IPS-15b (cell line): ENCODE results near the gene RIMS1.

ENCODE experiments used
- H3K27me3 ChIP-seq: one replicate; pipeline ENCODE4 v1.6.1; 2013; ENCODE audit warnings: low read length; ENCODE audit not compliant: control insufficient read depth, insufficient read depth
- H3K36me3 ChIP-seq: one replicate; pipeline ENCODE4 v1.6.1; 2013; ENCODE audit warnings: low read length; ENCODE audit not compliant: control insufficient read depth, insufficient read depth
- H3K4me1 ChIP-seq: one replicate; pipeline ENCODE4 v1.6.1; 2013; ENCODE audit warnings: mild to moderate bottlenecking, low read length; ENCODE audit not compliant: control insufficient read depth, insufficient read depth
- H3K4me3 ChIP-seq: one replicate; pipeline ENCODE4 v1.5.1; 2013; ENCODE audit warnings: low read depth, low read length
- H3K9ac ChIP-seq: one replicate; pipeline ENCODE4 v1.6.1; 2013; ENCODE audit warnings: low read depth, mild to moderate bottlenecking, low read length
- H3K9me3 ChIP-seq: one replicate; pipeline ENCODE4 v1.6.1; 2013; ENCODE audit warnings: mild to moderate bottlenecking, low read length; ENCODE audit not compliant: control insufficient read depth, insufficient read depth

RIMS1 gene

DNA sequence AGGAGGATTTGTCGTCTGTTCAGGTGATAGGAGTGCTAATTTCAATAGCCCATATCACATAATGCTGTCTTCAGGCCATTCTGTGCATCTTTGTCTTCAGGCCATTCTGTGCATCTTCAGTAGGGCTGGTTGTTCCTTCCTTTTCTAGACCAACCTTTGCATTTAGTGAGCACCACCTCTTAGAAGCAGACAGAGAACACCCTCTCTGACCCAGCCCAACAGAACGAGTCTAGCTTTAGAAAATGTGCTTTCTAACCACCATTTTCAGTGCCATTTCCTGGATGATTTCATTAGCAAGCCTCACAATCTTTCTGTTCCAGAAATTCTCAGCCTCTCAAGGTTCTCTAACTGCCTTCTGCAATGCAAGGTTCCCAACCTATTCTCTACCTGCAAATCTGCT lies 520.2 kb downstream of the RIMS1 start:
- Histone ChIP-seq H3K4me3 (no peak overlapping the region), H3K9me3 (no peaks in the 10 kb centered on the region), H3K4me1 (no peaks in the 10 kb centered on the region), H3K9ac (no peak overlapping the region), H3K36me3 (no peaks in the 10 kb centered on the region), H3K27me3 (no peaks in the 10 kb centered on the region)

DNA sequence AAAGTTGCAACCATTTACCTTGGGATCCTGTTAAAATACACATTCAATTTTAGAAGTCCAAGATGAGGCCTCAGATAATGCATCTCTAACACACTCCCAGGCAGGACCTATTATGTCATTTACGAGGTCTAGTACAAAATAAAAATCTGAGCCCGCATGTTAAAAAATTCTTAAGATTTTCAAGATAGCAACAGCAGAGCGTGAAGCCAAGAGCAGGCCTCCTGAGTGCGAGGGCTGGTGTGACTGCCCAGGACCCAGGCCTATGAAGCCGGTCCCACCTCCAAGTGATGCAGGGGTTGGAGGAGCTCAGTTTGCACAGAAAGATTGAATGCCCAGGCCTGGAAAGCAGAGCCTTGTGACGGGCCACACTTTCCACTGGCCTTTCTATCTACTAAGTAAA lies 524.4 kb downstream of the RIMS1 start:
- no peaks in the 10 kb centered on the region for H3K4me1 ChIP-seq
- H3K27me3 ChIP-seq, result no peaks in the 10 kb centered on the region
- H3K4me3 ChIP-seq, result no peak overlapping the region
- H3K9me3 ChIP-seq, result no peaks in the 10 kb centered on the region
- H3K9ac ChIP-seq, result no peak overlapping the region
- no peaks in the 10 kb centered on the region for H3K36me3 ChIP-seq

DNA sequence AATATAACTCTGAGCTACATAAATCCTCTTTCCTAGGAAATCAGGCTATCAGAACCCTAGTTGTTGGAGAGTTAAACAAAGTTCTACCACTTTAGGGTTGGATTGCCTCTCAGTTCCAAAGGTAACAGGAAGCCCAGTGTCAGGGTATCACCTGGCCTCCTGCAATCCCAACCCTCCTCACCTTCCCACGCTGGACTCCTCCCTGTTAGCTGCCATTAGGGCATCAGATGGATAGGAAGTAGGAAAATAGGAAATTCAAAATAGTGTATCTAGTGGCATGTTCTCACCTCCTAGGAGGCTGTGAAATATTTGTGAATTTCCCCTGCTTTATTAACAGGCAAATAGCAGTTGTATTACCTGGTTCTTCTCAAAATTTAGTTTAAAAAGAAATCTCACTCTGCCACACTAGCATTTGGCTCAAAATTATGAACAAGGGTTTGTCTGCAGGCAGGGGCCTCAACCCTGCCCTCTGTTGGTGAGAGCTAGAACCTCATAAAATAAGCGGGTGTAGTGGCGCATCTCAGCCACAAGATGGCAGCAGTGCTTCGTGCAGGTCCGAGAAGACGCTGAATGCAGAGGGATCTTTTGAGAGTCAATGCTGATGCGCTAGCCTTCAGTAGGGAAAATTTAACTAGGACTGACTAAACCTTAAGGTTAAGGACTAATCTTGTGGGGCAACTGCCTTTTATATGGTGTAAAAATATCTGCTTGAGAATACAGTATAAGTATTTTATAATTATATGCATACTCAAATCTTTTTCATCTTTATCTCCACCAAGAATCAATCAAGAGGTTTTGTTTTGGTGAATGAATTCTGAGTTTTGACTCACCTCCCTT lies 525.7 kb downstream of the RIMS1 start:
- H3K4me3 ChIP-seq, result no peak overlapping the region
- H3K4me1 ChIP-seq, result no peaks in the 10 kb centered on the region
- H3K9ac ChIP-seq, result no peak overlapping the region
- H3K9me3 ChIP-seq, result no peaks in the 10 kb centered on the region
- no peaks in the 10 kb centered on the region for H3K36me3 ChIP-seq
- H3K27me3 ChIP-seq, result no peaks in the 10 kb centered on the region

DNA sequence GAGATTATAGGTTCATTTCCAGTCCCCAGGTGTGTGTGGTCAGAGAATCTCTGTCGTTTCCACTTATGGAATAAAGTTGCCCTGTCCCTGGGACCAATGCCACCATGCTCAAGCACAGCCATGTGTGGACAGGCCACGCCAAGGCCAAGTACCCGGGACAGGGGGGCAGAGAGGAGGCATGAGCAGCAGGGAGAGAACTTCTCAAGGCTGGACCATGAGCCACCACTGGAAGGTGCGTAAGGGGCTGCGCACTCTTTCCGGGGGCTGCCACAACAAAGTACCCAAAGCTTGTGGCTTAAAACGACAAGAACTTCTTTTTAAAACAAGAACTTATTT lies 526.3 kb downstream of the RIMS1 start:
- Histone ChIP-seq H3K4me1 (no peaks in the 10 kb centered on the region), H3K36me3 (no peaks in the 10 kb centered on the region), H3K9me3 (no peaks in the 10 kb centered on the region), H3K4me3 (no peak overlapping the region), H3K9ac (no peak overlapping the region), H3K27me3 (no peaks in the 10 kb centered on the region)

DNA sequence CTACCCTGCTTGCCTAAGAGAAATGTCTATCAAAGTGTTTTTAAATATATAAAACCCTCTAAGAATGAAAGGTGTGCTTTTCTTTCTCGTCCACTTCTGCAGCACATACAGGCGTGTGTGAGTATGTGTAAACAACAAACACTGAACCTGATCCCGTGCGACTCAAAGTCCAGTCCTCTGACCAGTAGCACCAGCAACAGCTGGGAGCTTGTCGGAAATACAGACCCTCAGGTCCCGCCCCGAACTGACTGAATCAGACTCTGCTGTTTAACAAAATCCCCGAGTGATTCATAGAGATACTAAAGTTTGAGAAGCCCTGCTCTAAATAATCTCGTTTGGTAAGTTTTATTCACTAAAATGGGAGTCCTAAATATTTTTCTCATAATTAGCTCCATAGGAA lies 527.5 kb downstream of the RIMS1 start:
- no peaks in the 10 kb centered on the region for H3K27me3 ChIP-seq
- no peaks in the 10 kb centered on the region for H3K36me3 ChIP-seq
- no peak overlapping the region for H3K9ac ChIP-seq
- H3K4me1 ChIP-seq, result no peaks in the 10 kb centered on the region
- no peaks in the 10 kb centered on the region for H3K9me3 ChIP-seq
- H3K4me3 ChIP-seq, result no peak overlapping the region

DNA sequence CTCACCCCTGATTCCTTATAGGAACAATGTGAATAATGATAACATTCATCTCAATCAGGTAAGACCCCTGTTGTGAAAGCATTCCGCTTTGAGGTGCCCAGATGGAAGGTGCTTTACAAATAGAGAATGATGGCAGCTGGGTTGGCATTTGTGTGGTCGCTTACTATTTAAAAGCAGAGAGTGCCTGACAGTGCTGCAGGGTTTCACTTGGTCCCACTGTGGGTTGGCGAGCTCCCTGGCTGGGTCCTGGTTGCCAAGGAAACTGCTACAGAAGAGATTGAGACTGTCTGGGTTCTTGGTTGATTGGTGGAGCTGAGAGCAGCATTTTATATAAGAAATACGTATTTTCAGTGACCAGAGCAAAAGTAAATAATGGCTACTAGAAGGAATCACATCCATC lies 528.3 kb downstream of the RIMS1 start:
- H3K4me3 ChIP-seq, result no peak overlapping the region
- no peak overlapping the region for H3K9ac ChIP-seq
- no peaks in the 10 kb centered on the region for H3K36me3 ChIP-seq

DNA sequence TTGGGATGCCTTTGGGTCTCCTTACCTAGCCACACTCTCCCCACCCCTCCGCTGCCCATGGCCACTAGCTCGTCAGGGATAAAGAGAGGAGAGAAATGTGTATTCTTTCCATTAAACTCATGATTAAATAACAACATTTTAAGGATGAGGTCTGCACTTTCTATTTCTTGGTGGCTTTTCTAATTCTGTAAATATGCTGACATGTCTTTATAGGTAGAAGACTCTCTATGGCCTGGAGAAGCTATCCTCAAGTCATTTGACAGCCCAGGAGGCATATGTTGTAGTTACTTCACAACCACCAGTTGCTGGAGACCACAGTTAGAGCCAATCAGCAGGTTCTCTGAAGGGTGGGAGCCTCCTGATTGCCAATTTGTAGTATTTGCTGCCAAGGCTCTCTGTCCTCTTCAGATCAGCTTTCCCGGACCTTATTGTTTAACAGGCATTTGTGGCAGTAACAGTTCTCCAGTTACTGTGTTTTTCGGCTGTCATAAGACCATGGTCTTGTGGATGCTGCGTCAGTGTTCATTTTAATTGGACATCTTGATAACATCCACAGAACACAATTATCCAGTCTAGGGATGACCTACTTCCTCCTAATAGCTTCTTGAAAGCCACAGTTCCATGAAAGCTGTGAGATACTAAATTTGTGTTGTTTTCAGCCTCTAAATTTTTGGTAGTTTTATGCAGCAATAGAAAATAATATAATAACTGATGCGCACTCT lies 530.6 kb downstream of the RIMS1 start:
- Histone ChIP-seq H3K9ac (no peak overlapping the region), H3K9me3 (no peaks in the 10 kb centered on the region)

More for the DNA sequence above, 528.3 kb downstream of the RIMS1 start:
- no peaks in the 10 kb centered on the region for H3K4me1 ChIP-seq
- H3K9me3 ChIP-seq, result no peaks in the 10 kb centered on the region
- no peaks in the 10 kb centered on the region for H3K27me3 ChIP-seq

DNA sequence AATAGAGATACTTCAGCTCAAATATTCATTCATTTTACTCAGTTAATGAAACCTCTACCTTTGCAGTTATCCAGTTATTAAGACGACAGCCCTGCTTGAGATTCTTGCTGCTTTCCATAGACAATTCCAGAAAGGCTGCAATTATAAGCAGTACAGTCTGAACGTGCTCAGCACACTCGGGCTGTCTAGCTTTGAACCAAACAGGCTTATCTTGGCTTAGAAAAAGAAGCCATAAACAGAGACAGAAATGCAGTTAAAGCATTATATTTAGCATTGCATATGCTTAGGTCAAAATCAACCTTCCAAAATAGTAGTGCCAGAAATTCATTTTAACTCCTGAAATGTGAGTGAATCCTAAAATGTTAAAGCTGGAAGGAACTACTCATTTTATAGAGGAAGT lies 531.4 kb downstream of the RIMS1 start:
- Histone ChIP-seq H3K4me1 (no peaks in the 10 kb centered on the region), H3K36me3 (no peaks in the 10 kb centered on the region), H3K27me3 (no peaks in the 10 kb centered on the region), H3K4me3 (no peak overlapping the region), H3K9me3 (no peaks in the 10 kb centered on the region), H3K9ac (no peak overlapping the region)

More for the DNA sequence above, 530.6 kb downstream of the RIMS1 start:
- H3K36me3 ChIP-seq, result no peaks in the 10 kb centered on the region
- no peak overlapping the region for H3K4me3 ChIP-seq
- no peaks in the 10 kb centered on the region for H3K4me1 ChIP-seq
- no peaks in the 10 kb centered on the region for H3K27me3 ChIP-seq

DNA sequence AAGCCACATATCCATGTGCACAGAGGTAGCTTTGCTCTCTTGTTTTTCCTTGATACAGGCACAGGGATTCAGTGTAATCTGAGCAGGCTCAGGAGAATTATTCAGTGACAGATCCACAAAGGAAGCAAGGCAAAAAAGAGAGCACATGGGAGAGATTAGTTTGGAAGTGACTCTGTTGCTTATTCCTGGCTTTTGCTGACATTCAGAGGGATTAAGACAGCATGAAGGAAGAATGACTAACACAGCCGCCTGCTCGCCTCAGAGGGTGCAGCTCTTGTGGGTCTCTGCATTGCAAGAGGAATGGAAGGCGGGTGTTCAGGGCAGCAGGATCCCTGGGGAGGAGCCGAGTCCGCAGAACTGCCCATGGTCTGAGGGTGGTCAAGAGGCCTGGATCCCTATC lies 532.1 kb downstream of the RIMS1 start:
- no peak overlapping the region for H3K4me3 ChIP-seq
- no peaks in the 10 kb centered on the region for H3K9me3 ChIP-seq
- no peaks in the 10 kb centered on the region for H3K36me3 ChIP-seq
- H3K27me3 ChIP-seq, result no peaks in the 10 kb centered on the region
- no peaks in the 10 kb centered on the region for H3K4me1 ChIP-seq
- no peak overlapping the region for H3K9ac ChIP-seq

DNA sequence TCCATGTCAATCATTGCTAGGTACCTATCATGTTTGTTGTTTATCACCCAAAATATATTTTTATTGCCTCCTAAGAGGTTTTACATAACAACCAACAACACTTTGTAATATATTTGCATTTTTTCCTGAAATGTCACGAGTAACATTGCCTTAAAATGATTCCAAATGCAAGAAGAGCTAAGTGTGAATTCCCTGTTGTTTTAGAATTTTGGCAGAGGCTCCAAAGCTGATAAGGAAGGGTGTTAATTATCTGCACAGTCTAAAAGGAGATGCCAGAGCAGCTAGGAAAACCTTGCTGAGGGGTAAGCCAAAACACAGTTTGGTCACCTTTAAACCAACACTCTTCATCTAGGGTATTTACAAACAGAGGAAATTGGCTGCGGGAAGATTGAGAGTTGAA lies 533.6 kb downstream of the RIMS1 start:
- H3K9me3 ChIP-seq, result no peaks in the 10 kb centered on the region
- H3K4me3 ChIP-seq, result no peak overlapping the region
- H3K27me3 ChIP-seq, result no peaks in the 10 kb centered on the region
- no peak overlapping the region for H3K9ac ChIP-seq
- no peaks in the 10 kb centered on the region for H3K4me1 ChIP-seq
- H3K36me3 ChIP-seq, result no peaks in the 10 kb centered on the region

DNA sequence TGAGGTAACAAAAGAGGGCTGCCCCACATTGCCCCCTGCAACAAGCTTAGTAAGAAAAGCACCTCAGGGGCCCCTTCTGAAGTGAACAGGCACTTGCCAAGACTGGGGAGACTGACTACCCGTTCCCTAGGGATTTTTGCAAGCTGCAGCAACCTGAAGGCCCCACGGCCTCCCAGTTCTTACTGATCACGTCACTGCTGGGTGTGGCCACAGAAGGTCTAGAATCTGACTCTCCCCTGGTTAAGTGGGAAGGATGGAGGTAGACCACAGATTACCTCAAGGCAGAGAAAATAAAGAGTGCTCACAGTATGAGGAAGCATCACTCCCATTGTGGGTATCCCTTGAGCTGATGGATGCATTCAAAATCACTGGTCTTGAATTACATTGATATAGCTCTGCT lies 534.1 kb downstream of the RIMS1 start:
- H3K4me3 ChIP-seq, result no peak overlapping the region
- H3K9ac ChIP-seq, result no peak overlapping the region
- H3K9me3 ChIP-seq, result no peaks in the 10 kb centered on the region
- H3K27me3 ChIP-seq, result no peaks in the 10 kb centered on the region
- no peaks in the 10 kb centered on the region for H3K36me3 ChIP-seq
- no peaks in the 10 kb centered on the region for H3K4me1 ChIP-seq

DNA sequence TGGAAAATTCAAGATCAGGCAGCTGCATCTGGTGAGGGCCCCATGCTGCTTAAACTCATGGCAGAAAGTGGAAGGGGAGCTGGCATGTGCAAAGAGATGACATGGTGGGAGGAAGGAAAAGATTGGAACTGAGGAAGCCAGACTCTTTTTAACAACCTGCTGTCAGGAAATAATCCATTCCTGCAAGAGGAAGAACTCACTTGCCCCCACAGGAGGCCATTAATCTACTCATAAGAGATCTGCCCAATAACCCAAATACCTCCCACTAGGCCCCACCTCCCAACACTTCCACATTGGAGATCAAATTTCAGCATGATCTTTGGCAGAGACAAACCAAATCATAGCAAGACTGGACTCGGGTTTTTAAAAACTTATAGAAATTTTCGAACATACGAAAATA lies 535.0 kb downstream of the RIMS1 start:
- no peak overlapping the region for H3K9ac ChIP-seq
- no peaks in the 10 kb centered on the region for H3K9me3 ChIP-seq
- H3K4me3 ChIP-seq, result no peak overlapping the region
- no peaks in the 10 kb centered on the region for H3K36me3 ChIP-seq
- no peaks in the 10 kb centered on the region for H3K27me3 ChIP-seq
- no peaks in the 10 kb centered on the region for H3K4me1 ChIP-seq
